GM18907 (cell line): ENCODE data around the gene OMP.

Experiments used
- ATAC-seq: cut with Tn5 transposase; IDR thresholded peaks from one replicate; pipeline ENCODE4 v1.9.1; 2021; ENCODE audit warnings: mild to moderate bottlenecking, moderate library complexity; ENCODE audit not compliant: unreplicated experiment

The OMP gene

GRCh38 chr11:77137421-77137820 is 34.8 kb downstream of the OMP start:
- no peak for ATAC-seq

GRCh38 chr11:77138106-77138649 is 35.5 kb downstream of the OMP start:
- ATAC-seq, result no peak

- ATAC-seq, result no peak
Measured at GRCh38 chr11:77139201-77139600, 36.6 kb downstream of the OMP start.

- ATAC-seq, result no peak
Measured at GRCh38 chr11:77140231-77140851, 37.7 kb downstream of the OMP start.

- no peak for ATAC-seq
Measured at GRCh38 chr11:77141034-77141433, 38.4 kb downstream of the OMP start.

- no peak for ATAC-seq
Measured at GRCh38 chr11:77141475-77141874, 38.8 kb downstream of the OMP start.

- peak; percentile 62 for ATAC-seq
Measured at GRCh38 chr11:77142091-77142975, 39.7 kb downstream of the OMP start.

- no peak for ATAC-seq
Measured at GRCh38 chr11:77143405-77144020, 40.9 kb downstream of the OMP start.

GRCh38 chr11:77144196-77144856 is 41.7 kb downstream of the OMP start:
- ATAC-seq, result no peak

GRCh38 chr11:77144857-77145428 is 42.3 kb downstream of the OMP start:
- no peak for ATAC-seq

GRCh38 chr11:77146261-77147035 is 43.8 kb downstream of the OMP start:
- ATAC-seq, result no peak

- no peak for ATAC-seq
Measured at GRCh38 chr11:77147036-77147315, 44.3 kb downstream of the OMP start.

- ATAC-seq, result no peak
Measured at GRCh38 chr11:77147668-77148321, 45.2 kb downstream of the OMP start.

- no peak for ATAC-seq
Measured at GRCh38 chr11:77148963-77149715, 46.5 kb downstream of the OMP start.

- ATAC-seq, result no peak
Measured at GRCh38 chr11:77149716-77150392, 47.2 kb downstream of the OMP start.

- no peak for ATAC-seq
Measured at GRCh38 chr11:77150836-77151235, 48.2 kb downstream of the OMP start.

GRCh38 chr11:77151804-77152509 is 49.3 kb downstream of the OMP start:
- no peak for ATAC-seq

- ATAC-seq, result no peak
Measured at GRCh38 chr11:77152846-77153245, 50.2 kb downstream of the OMP start.
